ENCODE measurements around the gene TDRD6. TPM values are rescaled to one million over a fixed set of nuclear protein-coding genes. Genes with fewer than 3 reads are reported as not detected.
A peak's percentile ranks its signal among the peaks of the same experiment; 100 is the strongest.

TDRD6 gene
- total RNA-seq, 1 donor from 2014 or later = 0.02 TPM

DNA sequence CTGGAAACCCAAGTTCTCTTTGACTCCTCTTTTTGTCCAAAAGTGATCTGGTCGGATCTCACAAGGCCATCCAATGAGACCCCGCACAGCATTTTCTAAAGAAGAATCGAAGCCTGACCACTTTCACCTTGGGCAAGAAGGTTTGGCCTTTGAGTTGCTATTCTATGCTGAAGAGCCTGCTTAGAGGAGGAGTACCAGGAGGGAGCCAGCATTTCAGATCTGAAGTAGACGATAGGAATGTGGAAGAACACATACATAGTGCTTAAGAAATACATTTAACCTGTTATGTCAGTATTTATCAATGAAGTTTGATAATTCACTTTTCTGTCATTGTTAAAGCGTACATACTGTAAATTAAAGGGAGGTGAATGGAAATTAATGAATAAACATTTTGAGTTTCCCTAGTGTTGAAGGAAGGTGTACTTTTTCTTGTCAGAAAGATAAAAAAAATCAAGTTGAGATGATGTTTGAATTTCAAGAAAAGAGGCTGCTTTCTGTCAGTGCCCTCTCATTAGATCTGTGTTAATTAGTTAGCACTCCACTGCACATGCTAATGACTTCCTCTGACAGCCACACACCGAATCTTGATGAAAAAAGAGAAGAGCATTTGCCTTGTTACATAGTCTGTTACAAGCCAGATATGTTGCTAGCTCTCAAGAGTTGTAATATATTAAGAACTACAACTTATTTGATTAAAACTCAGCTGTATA lies 10.9 kb upstream of the TDRD6 start:
- Mint-ChIP-seq H3K4me3 (ENCODE audit: unreplicated experiment) (no peak overlapping the region), H3K36me3 (ENCODE audit: low read depth, unreplicated experiment) (no peaks in the 10 kb centered on the region), H3K27ac (ENCODE audit: unreplicated experiment) (no peak overlapping the region), H3K9me3 (ENCODE audit: unreplicated experiment) (no peaks in the 10 kb centered on the region), H3K4me1 (ENCODE audit: low read depth, unreplicated experiment) (no peaks in the 10 kb centered on the region), H3K27me3 (ENCODE audit: low read depth, unreplicated experiment) (no peaks in the 10 kb centered on the region)
- Histone ChIP-seq H3K4me1 (ENCODE audit: insufficient read depth, low read length) (no peaks in the 10 kb centered on the region), H2AFZ (ENCODE audit: low read depth, low read length) (no peak overlapping the region), H3K27me3 (ENCODE audit: insufficient read depth, low read length) (no peaks in the 10 kb centered on the region), H3K4me2 (ENCODE audit: low read length) (no peak overlapping the region), H3K4me3 (ENCODE audit: insufficient read depth, low read depth, low read length) (no peak overlapping the region), H3K9ac (ENCODE audit: low read length) (no peak overlapping the region), H3K36me3 (ENCODE audit: insufficient read depth, low read length) (no peaks in the 10 kb centered on the region), H3K79me2 (ENCODE audit: insufficient read depth, low read length) (no peaks in the 10 kb centered on the region), H3K9me3 (ENCODE audit: insufficient read depth, low read depth, low read length) (no peaks in the 10 kb centered on the region), H3K27ac (ENCODE audit: low read depth, low read length) (no peak overlapping the region), H4K20me1 (ENCODE audit: insufficient read depth, low read length) (no peaks in the 10 kb centered on the region)
- DNase-seq (ENCODE audit: low read depth) (no peak), FAIRE-seq (no peak)
- TF ChIP-seq EZH2 (IDR thresholded peaks at IDR 0.05; ENCODE audit: insufficient read depth, low read length) (no peak), CTCF (IDR thresholded peaks at IDR 0.05; ENCODE audit: insufficient read depth, low read depth, low read length) (no peak)

DNA sequence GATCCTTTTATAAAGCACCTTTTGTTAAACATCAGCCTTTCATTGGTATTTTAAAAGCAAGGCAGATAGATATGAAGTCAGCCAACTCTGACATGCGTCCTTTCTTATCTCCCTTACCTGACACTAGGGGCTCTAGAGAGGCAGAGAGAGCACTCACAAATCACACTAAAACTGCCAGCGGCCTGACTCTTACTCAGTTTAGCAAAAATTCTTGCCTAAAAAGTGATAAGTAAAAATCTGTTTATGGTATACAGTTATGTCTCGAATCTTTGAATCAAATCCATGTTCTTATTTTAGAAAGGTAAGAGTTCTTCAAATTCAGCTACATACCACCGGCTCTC lies 10.4 kb upstream of the TDRD6 start:
- no peak overlapping the region for H3K4me2 ChIP-seq (ENCODE audit: low read length)
- DNase-seq (ENCODE audit: low read depth) = no peak
- Mint-ChIP-seq H3K27me3 (ENCODE audit: low read depth, unreplicated experiment) (no peaks in the 10 kb centered on the region), H3K4me1 (ENCODE audit: low read depth, unreplicated experiment) (no peaks in the 10 kb centered on the region), H3K27ac (ENCODE audit: unreplicated experiment) (no peak overlapping the region), H3K4me3 (ENCODE audit: unreplicated experiment) (no peak overlapping the region), H3K9me3 (ENCODE audit: unreplicated experiment) (no peaks in the 10 kb centered on the region), H3K36me3 (ENCODE audit: low read depth, unreplicated experiment) (no peaks in the 10 kb centered on the region)
- no peak overlapping the region for H2AFZ ChIP-seq (ENCODE audit: low read depth, low read length)
- no peak overlapping the region for H3K9ac ChIP-seq (ENCODE audit: low read length)
- no peaks in the 10 kb centered on the region for H3K27me3 ChIP-seq (ENCODE audit: insufficient read depth, low read length)
- no peaks in the 10 kb centered on the region for H3K9me3 ChIP-seq (ENCODE audit: insufficient read depth, low read depth, low read length)
- H3K36me3 ChIP-seq (ENCODE audit: insufficient read depth, low read length) = no peaks in the 10 kb centered on the region
- H4K20me1 ChIP-seq (ENCODE audit: insufficient read depth, low read length) = no peaks in the 10 kb centered on the region
- H3K79me2 ChIP-seq (ENCODE audit: insufficient read depth, low read length) = no peaks in the 10 kb centered on the region
- TF ChIP-seq CTCF (IDR thresholded peaks at IDR 0.05; ENCODE audit: insufficient read depth, low read depth, low read length) (peak; percentile 39), EZH2 (IDR thresholded peaks at IDR 0.05; ENCODE audit: insufficient read depth, low read length) (no peak)
- no peaks in the 10 kb centered on the region for H3K4me1 ChIP-seq (ENCODE audit: insufficient read depth, low read length)
- H3K4me3 ChIP-seq (ENCODE audit: insufficient read depth, low read depth, low read length) = no peak overlapping the region
- FAIRE-seq = no peak
- no peak overlapping the region for H3K27ac ChIP-seq (ENCODE audit: low read depth, low read length)

- Histone ChIP-seq H3K9me3 (ENCODE audit: insufficient read depth, low read depth, low read length) (no peaks in the 10 kb centered on the region), H3K79me2 (ENCODE audit: insufficient read depth, low read length) (no peaks in the 10 kb centered on the region), H3K9ac (ENCODE audit: low read length) (no peak overlapping the region), H3K4me1 (ENCODE audit: insufficient read depth, low read length) (no peaks in the 10 kb centered on the region), H3K36me3 (ENCODE audit: insufficient read depth, low read length) (no peaks in the 10 kb centered on the region), H3K4me2 (ENCODE audit: low read length) (no peak overlapping the region), H3K4me3 (ENCODE audit: insufficient read depth, low read depth, low read length) (no peak overlapping the region), H4K20me1 (ENCODE audit: insufficient read depth, low read length) (no peaks in the 10 kb centered on the region), H2AFZ (ENCODE audit: low read depth, low read length) (no peak overlapping the region), H3K27ac (ENCODE audit: low read depth, low read length) (peak overlapping the region; percentile 18), H3K27me3 (ENCODE audit: insufficient read depth, low read length) (no peaks in the 10 kb centered on the region)
- peaks cover 7% of the 10 kb centered on the region for H3K4me1 Mint-ChIP-seq (ENCODE audit: low read depth, unreplicated experiment)
- no peaks in the 10 kb centered on the region for H3K27me3 Mint-ChIP-seq (ENCODE audit: low read depth, unreplicated experiment)
- no peak for TF ChIP-seq EZH2 (IDR thresholded peaks at IDR 0.05; ENCODE audit: insufficient read depth, low read length)
- no peak for TF ChIP-seq CTCF (IDR thresholded peaks at IDR 0.05; ENCODE audit: insufficient read depth, low read depth, low read length)
- H3K36me3 Mint-ChIP-seq (ENCODE audit: low read depth, unreplicated experiment) = no peaks in the 10 kb centered on the region
- DNase-seq (ENCODE audit: low read depth) (peak; percentile 83), FAIRE-seq (no peak)
- H3K4me3 Mint-ChIP-seq (ENCODE audit: unreplicated experiment) = no peak overlapping the region
- H3K9me3 Mint-ChIP-seq (ENCODE audit: unreplicated experiment) = no peaks in the 10 kb centered on the region
- no peak overlapping the region for H3K27ac Mint-ChIP-seq (ENCODE audit: unreplicated experiment)
Measured at GRCh38 chr6:46684771-46685170, 2.9 kb upstream of the TDRD6 start.
